ENCODE results near the gene TBCB.

TBCB gene

DNA sequence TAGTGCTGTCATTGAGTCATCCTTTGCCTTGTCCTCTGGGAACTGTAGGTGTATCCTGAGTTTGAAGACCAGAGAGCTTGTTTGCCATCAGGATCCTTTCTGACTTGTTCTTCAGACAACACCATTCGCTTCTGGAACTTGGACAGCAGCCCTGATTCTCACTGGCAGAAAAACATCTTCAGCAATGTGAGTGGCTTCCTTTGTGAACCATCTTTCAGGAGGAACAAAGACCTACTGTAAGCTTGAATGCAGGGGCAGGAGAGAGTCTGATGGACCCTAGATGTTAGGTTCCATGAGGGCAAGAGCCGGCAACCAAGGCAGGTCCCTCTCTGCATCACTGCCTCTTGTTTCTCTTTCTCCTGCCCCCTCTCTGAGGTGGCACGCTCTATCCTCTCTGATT is 33.9 kb upstream of the TBCB start:
- in situ Hi-C loops (cut with MboI; ENCODE audit: low sequenced_read_pairs, unreplicated experiment): no loop called here
- TF ChIP-seq, protein P1, sequence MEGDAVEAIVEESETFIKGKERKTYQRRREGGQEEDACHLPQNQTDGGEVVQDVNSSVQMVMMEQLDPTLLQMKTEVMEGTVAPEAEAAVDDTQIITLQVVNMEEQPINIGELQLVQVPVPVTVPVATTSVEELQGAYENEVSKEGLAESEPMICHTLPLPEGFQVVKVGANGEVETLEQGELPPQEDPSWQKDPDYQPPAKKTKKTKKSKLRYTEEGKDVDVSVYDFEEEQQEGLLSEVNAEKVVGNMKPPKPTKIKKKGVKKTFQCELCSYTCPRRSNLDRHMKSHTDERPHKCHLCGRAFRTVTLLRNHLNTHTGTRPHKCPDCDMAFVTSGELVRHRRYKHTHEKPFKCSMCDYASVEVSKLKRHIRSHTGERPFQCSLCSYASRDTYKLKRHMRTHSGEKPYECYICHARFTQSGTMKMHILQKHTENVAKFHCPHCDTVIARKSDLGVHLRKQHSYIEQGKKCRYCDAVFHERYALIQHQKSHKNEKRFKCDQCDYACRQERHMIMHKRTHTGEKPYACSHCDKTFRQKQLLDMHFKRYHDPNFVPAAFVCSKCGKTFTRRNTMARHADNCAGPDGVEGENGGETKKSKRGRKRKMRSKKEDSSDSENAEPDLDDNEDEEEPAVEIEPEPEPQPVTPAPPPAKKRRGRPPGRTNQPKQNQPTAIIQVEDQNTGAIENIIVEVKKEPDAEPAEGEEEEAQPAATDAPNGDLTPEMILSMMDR (IDR thresholded peaks at IDR 0.05; ENCODE audit: borderline replicate concordance, control extremely low read depth, extremely low read depth, insufficient read depth, missing control alignments): no peak
- no peak for DNase-seq (ENCODE audit: low spot score)

DNA sequence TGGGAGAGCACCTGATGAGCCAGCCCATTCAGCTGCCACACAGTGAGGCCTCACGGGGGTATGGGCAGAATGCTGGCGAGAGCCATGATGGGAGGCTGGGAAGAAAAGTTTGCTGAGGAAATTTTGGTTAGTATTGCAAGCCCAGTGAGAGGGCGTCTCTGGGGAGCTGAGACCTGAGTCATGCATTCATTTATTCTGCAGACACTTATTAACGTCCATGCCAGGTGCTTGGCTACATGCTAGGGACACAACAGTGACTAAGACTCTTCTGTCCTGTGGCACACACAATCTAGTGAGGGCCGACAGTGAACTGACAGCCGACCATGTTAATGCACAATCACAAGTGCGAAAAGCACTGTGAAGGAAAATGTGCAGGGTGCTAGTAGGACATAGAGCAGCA is 33.4 kb upstream of the TBCB start:
- in situ Hi-C loops (cut with MboI; ENCODE audit: low sequenced_read_pairs, unreplicated experiment): no loop called here
- DNase-seq (ENCODE audit: low spot score): no peak
- TF ChIP-seq, protein P1 (IDR thresholded peaks at IDR 0.05; ENCODE audit: borderline replicate concordance, control extremely low read depth, extremely low read depth, insufficient read depth, missing control alignments): no peak

DNA sequence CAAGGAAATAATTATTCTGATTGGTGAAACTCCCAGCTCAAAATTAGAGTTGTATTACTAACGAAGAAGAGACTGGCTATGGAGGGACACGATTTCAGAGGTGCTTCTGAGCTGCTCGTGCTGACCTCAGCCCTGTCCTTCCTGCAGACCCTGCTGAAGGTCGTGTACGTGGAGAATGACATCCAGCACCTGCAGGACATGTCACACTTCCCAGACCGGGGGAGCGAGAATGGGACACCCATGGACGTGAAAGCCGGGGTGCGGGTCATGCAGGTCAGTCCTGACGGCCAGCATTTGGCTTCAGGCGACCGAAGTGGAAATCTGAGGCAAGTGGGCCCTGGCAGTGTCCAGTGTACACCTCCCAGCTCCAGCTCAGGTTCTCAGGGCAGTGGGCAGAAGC is 32.4 kb upstream of the TBCB start:
- DNase-seq (ENCODE audit: low spot score): no peak
- in situ Hi-C loops (cut with MboI; ENCODE audit: low sequenced_read_pairs, unreplicated experiment): no loop called here
- TF ChIP-seq, protein P1 (IDR thresholded peaks at IDR 0.05; ENCODE audit: borderline replicate concordance, control extremely low read depth, extremely low read depth, insufficient read depth, missing control alignments): no peak

DNA sequence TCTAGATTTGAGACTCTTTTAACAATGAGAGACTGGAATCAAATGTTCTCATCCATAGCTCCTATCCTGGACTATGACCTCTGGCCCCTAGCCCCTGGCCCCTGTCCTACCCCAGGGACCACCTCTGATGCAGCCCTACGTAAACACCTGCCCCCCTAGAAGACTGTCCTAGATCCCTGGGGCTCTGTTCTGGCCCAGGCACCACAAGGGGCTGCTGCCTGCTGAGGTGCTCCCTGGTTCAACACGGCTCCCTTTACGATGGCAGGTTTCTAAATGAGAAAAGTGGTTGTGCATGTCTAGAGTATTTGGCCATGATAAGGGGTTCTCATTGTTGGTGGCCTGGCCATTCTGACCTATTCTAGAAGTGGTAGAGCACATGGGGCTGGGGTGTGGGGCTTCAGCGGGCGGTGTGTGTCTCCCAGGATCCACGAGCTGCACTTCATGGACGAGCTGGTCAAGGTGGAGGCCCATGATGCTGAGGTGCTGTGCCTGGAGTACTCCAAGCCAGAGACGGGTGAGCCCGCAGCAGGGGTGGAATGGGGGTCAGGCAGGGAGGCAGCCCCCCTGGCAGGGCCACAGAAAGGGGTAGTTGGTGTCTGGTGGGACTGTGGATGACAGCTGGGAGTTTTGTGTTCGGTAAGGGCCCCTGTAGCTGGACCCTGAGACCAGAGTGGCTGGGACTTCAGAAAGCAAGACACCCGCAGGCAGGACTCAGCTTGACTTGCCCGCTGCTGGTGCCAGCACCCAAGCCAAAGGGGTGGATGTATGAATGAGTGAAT is 30.8 kb upstream of the TBCB start:
- TF ChIP-seq, protein P1 (IDR thresholded peaks at IDR 0.05; ENCODE audit: borderline replicate concordance, control extremely low read depth, extremely low read depth, insufficient read depth, missing control alignments): no peak
- no peak for DNase-seq (ENCODE audit: low spot score)
- in situ Hi-C loops (cut with MboI; ENCODE audit: low sequenced_read_pairs, unreplicated experiment): no loop called here

DNA sequence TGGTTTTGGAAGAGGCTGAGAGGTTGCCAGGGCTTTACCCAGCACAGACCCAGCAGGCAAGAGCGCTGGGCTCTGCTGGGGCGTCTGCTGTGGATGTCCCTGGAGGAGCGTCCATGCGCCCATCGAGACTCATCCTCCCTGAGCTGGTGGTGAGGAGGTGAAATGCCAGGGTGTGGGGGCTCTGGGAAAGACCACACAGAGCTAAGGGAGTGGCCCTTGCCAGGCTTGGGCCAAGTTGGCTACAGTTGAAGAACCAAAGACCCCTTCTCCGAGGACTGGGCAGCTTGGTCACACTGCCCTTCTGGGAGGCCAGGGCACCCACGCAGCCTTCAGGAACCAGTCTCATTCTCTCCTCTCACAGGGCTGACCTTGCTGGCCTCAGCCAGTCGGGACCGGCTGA is 28.9 kb upstream of the TBCB start:
- in situ Hi-C loops (cut with MboI; ENCODE audit: low sequenced_read_pairs, unreplicated experiment): no loop called here
- no peak for DNase-seq (ENCODE audit: low spot score)
- TF ChIP-seq, protein P1 (IDR thresholded peaks at IDR 0.05; ENCODE audit: borderline replicate concordance, control extremely low read depth, extremely low read depth, insufficient read depth, missing control alignments): no peak

DNA sequence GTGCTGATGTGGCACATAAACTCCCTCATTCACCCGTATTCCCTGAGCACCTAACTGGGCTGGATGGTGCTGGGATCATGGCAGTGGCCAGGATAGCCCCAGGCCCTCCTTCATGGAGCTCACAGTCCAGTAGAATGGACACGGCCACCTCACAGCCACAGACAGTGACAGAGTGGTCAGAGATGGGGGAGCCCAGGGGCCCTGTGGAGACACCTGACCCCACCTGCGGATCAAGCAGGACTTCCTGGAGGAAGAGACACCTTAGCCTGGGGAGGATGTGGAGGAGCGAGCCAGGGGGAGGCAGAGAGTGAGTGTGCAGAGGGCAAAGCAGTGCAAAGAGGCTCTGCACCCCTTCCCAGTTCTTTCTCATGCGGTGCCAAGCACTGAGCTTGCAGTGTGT is 25.4 kb upstream of the TBCB start:
- no peak for DNase-seq (ENCODE audit: low spot score)
- TF ChIP-seq, protein P1 (IDR thresholded peaks at IDR 0.05; ENCODE audit: borderline replicate concordance, control extremely low read depth, extremely low read depth, insufficient read depth, missing control alignments): no peak
- in situ Hi-C loops (cut with MboI; ENCODE audit: low sequenced_read_pairs, unreplicated experiment): no loop called here
